Right renal cortex interstitium (tissue), 3 donors: ENCODE measurements around the gene RIF1. TPM values are rescaled to one million over a fixed set of nuclear protein-coding genes. Genes with fewer than 3 reads are reported as not detected.

ENCODE experiments used
- DNase-seq, 3 donors: peaks; one replicate each; pipeline ENCODE4 v3.0.0-alpha.2; 2013; ENCODE audit warnings: low read depth in 3 of 3, low spot score in 2 of 3
- polyA plus RNA-seq, 3 donors: library from polyadenylated mRNA; unstranded; fragments of 120-200 nt; gene quantifications; one replicate each; pipeline ENCODE4 v1.2.1, GENCODE V29; 2013; ENCODE audit not compliant: insufficient read length in 3 of 3

RIF1 gene
- polyA plus RNA-seq, 3 donors = 38.6 to 44.9 (median 44.8) TPM

GRCh38 chr2:151491496-151491895, 81.8 kb downstream of the RIF1 start:
- DNase-seq = no peak

DNA sequence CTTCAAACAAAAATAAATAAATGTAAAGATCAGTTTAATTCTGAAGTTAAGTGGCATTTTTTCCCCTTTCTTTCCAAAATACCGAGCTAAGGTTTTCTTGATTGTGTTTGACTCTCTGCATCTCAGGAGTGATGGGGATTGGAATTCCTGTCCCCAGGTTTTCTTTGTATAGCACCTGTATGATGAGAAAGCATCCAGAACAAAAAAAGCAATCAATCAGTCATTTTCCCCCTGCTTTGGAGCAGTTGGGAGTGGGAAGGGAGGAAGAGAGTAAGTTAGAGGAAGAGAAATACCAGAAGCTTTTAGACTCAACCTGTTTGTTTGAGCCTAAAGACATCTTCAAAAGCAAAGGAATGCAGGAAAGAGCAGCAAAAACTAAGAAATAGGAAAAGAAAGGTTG, 88.5 kb downstream of the RIF1 start:
- no peak for DNase-seq

GRCh38 chr2:151506170-151506569, 96.5 kb downstream of the RIF1 start:
- no peak for DNase-seq

DNA sequence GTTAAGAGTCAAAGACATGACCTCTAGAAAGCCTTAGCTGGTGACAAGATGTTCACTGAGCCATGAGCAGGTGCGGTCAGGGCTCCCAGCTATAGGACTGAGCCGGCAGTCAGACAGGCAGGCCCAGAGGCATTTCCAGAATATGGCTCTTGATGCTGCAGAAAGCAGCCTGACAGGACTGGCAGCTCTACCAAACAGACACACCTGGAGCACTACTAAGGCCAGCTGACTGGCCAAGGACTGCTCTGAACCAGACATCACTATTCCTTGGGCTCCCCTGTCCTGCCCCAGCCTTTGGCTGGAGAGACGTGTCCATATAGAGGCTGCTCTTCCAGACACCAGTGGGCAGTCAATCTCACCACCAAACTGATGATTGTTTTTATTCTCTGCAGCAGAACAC, 98.8 kb downstream of the RIF1 start:
- no peak for DNase-seq

DNA sequence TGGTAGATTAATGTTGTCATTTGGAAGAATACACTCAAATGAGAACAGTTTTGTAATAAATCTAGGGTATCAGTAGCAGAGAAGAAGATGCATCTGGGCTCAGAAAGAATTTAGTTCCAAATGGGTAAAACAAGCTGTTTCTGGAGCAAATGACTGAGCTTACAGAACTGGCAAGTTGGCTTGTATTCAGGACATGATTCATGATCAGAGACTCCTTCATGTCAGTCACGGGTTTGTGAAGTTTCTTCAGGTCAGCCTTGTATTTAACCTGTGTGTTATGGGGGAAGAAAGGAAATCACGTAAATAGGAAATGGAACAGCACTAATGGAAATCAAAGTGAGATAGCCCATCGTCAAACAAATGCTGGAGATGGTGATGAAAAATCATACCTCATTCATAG, 109.1 kb downstream of the RIF1 start:
- DNase-seq = no peak

DNA sequence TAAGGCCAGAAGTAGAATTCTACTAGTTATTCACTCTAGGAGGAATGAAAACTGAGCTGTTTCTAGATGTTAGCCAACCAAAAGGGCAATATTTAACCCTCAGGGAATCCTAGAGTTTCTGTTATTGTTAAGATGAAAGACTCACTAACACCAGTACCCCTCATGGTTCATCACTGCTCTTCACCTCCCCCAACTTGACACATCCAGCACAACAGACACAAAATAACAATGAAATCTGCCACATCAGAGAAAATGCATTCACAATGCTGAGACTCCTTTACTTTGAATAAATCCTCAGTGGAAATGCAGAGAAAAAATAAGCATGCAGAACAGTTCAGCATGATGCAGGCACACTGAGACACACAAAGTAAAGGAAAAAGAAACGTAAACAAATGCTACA, 111.3 kb downstream of the RIF1 start:
- no peak for DNase-seq

- no peak for DNase-seq
These were observed 112.9 kb downstream of the RIF1 start for GRCh38 chr2:151522556-151522955.

DNA sequence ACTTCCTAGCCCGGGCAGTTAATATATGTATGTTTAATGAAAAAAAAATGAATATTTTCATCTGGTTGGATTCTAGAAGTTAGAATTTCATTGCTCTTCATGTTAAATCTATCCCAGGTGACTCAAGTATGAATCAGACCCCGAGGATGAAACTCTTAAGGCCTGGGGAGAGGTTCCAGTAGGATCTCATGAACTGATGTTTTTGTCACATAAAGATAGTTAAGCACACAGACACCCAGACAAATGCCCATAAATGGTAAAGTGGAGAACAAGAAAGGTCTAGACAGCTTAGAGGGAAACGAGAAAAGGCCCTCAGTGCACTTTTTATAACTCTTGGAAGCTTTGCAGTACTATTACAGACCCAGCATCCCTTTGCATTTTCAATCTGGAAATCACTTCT, 114.1 kb downstream of the RIF1 start:
- no peak for DNase-seq

- no peak for DNase-seq
These were observed 116.2 kb downstream of the RIF1 start for GRCh38 chr2:151525821-151526373.

DNA sequence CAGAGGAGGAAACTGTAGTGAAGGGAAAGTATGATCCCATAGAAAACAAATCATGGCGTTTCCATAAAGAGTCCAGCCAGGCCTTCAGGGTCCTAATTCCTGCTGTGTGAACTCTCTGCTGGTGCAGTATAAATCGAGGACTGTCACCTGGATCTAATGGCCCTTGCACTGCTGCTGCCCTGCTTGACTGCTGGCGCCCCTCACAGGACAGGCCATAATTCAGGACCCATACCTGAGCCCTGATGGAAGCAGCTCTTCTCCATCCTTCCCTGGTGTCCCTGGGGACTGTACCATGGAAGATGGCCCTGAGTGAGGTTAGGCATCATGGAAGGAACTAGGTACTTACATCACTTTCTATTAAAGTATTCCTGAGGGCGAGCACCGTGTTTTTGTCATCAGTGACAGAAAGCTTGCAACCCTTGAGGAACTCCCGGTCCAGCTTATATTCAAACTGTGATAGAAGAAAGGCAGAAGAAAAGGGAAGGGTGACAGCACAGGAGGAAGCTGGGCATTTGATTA, 116.9 kb downstream of the RIF1 start:
- DNase-seq = no peak

Other genes with a start within 250 kb of the RIF1 start
- 10 to 100 TPM; 14.4 to 19.2 (median 16.3) TPM for gene RBM43, start 148.0 kb upstream of the RIF1 start, polyA plus RNA-seq
- 10 to 100 TPM; 13.0 to 13.4 (median 13.2) TPM for gene NMI, start 120.2 kb upstream of the RIF1 start, polyA plus RNA-seq
- gene TNFAIP6, start 52.3 kb upstream of the RIF1 start, polyA plus RNA-seq = 1 to 10 TPM; 1.4 to 2.4 (median 2.0) TPM